Measurements from ENCODE around the gene GYG1.

GYG1 gene

DNA sequence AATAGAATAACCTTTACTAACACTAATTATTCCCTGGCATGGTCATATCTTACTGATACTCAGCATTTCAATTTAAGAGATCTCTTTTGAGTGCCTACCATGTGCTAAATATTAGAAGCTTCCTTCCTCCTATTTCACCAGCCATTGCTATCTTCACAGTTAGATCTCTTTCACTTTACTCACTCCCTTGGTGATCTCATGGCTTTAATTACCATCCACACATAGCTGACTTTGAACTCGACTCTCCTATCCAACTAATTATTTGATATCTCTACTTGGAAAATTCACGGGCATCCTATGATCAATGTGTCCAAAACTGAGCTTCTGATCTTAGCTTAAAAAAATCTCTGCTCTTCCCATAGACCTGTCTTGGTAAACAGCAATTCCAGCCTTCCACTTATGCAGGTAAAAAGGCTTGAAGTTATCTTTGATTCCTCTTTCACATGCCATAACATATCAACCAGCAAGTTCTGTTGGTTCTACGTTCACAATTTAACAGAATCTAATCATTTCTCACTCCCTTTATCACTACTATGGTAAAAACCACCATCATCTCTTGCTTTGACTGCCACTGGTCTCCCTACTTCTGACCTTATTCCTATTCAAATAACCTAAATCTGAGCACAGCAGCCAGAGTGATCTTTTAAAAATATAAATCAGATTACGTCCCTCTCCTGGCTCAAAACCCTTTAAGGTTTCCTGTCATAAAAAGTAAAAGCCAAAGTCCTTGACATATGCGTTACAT is 53.2 kb downstream of the GYG1 start:
- H3K4me3 ChIP-seq (ENCODE audit: low read length) = no peak overlapping the region
- DNase-seq (ENCODE audit: low read depth) = no peak
- TF ChIP-seq, protein P1, sequence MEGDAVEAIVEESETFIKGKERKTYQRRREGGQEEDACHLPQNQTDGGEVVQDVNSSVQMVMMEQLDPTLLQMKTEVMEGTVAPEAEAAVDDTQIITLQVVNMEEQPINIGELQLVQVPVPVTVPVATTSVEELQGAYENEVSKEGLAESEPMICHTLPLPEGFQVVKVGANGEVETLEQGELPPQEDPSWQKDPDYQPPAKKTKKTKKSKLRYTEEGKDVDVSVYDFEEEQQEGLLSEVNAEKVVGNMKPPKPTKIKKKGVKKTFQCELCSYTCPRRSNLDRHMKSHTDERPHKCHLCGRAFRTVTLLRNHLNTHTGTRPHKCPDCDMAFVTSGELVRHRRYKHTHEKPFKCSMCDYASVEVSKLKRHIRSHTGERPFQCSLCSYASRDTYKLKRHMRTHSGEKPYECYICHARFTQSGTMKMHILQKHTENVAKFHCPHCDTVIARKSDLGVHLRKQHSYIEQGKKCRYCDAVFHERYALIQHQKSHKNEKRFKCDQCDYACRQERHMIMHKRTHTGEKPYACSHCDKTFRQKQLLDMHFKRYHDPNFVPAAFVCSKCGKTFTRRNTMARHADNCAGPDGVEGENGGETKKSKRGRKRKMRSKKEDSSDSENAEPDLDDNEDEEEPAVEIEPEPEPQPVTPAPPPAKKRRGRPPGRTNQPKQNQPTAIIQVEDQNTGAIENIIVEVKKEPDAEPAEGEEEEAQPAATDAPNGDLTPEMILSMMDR (IDR thresholded peaks at IDR 0.05; ENCODE audit: insufficient read depth, low read depth, low read length, missing control alignments) = no peak

GRCh38 chr3:149055575-149055974 is 64.2 kb downstream of the GYG1 start:
- TF ChIP-seq, protein P1 (IDR thresholded peaks at IDR 0.05; ENCODE audit: insufficient read depth, low read depth, low read length, missing control alignments) = no peak
- no peak overlapping the region for H3K4me3 ChIP-seq (ENCODE audit: low read length)
- DNase-seq (ENCODE audit: low read depth) = no peak

GRCh38 chr3:149058198-149058597 is 66.9 kb downstream of the GYG1 start:
- TF ChIP-seq, protein P1 (IDR thresholded peaks at IDR 0.05; ENCODE audit: insufficient read depth, low read depth, low read length, missing control alignments) = no peak
- DNase-seq (ENCODE audit: low read depth) = no peak
- no peak overlapping the region for H3K4me3 ChIP-seq (ENCODE audit: low read length)

DNA sequence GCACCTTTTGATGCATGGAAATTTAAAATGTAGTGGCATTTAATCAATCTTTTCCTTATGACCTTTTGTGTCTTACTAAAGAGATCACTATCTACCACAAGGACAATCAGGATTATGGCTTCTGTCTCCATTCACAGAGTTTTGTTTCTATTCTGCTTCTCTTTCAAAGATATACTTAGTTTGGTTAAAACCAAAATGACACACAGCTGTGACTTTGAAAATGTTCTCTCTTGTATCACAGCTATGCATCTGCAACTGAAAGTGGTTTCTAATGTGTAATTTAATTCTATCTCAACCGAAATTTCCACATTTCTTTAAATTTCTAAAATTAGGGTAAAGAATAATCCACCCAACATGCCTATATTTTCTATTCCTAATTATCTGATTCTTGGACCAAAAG is 67.3 kb downstream of the GYG1 start:
- no peak for DNase-seq (ENCODE audit: low read depth)
- H3K4me3 ChIP-seq (ENCODE audit: low read length) = no peak overlapping the region
- TF ChIP-seq, protein P1 (IDR thresholded peaks at IDR 0.05; ENCODE audit: insufficient read depth, low read depth, low read length, missing control alignments) = no peak

DNA sequence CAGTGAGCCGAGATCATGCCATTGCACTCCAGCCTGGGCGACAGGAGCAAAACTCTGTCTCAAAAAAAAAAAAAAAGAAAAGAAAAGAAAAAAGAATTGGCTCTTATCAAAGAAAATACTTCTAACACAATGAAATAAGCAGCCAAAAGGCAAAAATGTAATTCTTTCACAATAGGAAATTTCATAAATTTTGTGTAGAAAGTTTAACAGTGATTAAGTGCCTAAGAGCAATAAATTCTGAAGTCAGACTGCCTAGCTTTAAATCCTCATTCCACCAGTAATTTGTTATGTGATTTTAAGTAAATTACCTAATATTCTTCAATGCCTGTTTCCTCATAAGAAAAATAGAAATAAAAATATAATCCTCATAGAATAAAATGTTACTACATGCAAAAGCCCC is 70.4 kb downstream of the GYG1 start:
- no peak for DNase-seq (ENCODE audit: low read depth)
- H3K4me3 ChIP-seq (ENCODE audit: low read length) = no peak overlapping the region
- TF ChIP-seq, protein P1 (IDR thresholded peaks at IDR 0.05; ENCODE audit: insufficient read depth, low read depth, low read length, missing control alignments) = no peak

- no peak for DNase-seq (ENCODE audit: low read depth)
- H3K4me3 ChIP-seq (ENCODE audit: low read length) = no peak overlapping the region
- TF ChIP-seq, protein P1 (IDR thresholded peaks at IDR 0.05; ENCODE audit: insufficient read depth, low read depth, low read length, missing control alignments) = no peak
Measured at GRCh38 chr3:149067883-149068282, 76.5 kb downstream of the GYG1 start.
